Posterior cingulate gyrus (tissue), 11 donors: Measurements from ENCODE around the gene HOXA1.

Experiments
- DNase-seq, 10 donors: peaks; one replicate each; pipeline versions ENCODE4 v3.0.0 to v3.0.0-alpha.2; 2020 to 2021; ENCODE audit warnings: mixed read lengths in 3 of 10
- intact Hi-C: fragments of 100-400 bp; cut with DNase I; formaldehyde crosslinking; loops from one replicate; pipeline ENCODE4 v1.15.1; 2023

HOXA1 gene

DNA sequence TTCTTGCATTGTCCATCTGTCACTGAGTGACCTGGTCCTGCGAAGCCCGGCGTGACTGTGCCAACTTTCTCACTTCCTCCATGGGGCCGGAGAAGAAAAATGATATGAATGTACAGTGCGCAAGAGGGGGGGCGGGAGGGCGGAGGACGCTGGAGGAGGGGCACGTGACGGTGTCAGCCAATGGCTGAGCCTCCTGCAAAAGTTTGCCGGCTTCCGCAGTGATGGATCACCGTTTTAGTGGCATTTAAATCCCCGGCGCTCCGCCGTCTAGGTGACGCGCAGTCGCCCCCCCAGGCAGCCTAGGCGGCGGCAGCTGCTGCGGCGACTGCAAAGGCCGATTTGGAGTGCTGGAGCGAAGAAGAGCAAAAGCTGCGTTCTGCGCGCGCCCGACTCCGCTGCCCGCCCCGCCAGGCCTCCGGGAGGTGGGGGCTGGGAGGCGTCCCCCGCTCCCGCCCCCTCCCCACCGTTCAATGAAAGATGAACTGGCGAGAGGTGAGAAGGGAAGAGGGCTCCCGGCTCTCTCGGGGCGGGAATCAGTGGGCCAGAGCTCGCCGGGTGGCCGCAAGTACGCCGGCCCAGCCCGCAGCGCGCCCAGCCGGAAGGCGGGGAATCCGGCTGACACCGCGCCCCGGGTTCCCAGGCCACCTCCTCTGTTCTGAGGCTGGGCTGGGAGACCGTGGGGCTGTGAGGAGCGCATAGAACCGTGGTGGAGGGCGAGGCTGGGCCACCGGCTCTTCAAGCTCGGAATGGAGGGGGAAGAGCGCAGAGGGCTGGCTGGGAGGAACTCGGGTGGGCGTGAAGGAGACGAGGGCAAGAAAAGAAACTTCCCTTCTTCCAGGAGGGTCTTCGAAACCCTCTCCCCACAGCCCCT lies at the start of gene HOXA1:
Gene HOXA1, minus strand, starts transcription at position 104 of the 871 bp plus-strand sequence. Its CDS starts 88 bp downstream, at position 16.
- peak in 2 of 10 donors; percentile 28 to 64 for DNase-seq
- intact Hi-C loops, result no loop called here

DNA sequence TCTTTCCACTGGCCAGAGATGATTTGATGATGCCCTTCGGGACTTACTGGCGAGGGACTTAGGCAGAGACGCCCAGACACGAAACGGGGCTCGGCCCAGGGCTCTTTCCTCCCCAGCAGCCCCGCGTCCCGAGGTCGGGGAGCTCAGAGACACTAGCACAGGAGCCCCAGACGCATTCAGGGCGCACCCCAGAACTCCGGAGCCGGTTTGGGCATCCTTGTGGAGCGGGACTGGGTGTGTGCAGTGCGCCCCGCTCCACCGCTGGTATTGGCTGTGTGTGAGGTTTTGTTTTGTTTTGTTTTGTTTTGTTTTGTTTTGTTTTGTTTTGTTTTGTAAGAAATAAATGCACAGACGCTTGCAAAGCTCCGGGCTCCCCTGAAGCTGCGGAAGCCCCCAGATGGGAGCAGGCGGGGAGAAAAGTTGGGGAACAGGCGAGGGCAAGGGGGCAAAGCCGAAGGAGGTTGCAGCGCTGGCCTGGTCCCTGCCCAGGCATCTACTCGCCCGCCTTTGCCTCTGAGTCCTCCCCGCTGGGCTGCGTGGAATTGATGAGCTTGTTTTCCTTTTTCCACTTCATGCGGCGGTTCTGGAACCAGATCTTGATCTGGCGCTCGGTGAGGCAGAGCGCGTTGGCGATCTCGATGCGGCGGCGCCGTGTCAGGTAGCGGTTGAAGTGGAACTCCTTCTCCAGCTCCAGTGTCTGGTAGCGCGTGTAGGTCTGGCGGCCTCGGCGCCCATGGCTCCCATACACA lies 49.5 kb upstream of the HOXA1 start:
- peak in 2 of 10 donors; percentile 10 to 28 for DNase-seq

DNA sequence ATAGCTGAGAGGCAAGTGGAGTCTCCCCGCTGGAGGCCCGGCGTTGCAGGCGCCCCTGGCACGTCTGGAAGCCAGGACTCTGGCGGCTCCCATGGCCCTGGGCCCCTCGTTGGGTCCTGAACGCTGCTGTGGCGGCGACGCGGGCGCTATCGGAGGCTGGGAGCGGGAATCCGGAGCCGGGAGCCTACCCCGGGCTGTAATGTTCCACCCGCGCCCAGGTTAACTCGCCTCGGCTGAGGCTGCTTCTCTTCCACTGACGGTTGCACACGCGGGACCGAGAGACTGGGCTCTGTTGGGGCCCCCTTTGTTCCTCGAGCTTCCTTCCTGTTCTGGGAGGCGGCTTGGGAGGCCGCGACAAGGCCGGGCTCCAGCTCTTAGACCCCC lies 49.0 kb upstream of the HOXA1 start:
- intact Hi-C loops, result no loop called here
- DNase-seq, result peak in 1 of 10 donors; percentile 35

More for the DNA sequence above, 49.5 kb upstream of the HOXA1 start:
- intact Hi-C loops, result no loop called here

DNA sequence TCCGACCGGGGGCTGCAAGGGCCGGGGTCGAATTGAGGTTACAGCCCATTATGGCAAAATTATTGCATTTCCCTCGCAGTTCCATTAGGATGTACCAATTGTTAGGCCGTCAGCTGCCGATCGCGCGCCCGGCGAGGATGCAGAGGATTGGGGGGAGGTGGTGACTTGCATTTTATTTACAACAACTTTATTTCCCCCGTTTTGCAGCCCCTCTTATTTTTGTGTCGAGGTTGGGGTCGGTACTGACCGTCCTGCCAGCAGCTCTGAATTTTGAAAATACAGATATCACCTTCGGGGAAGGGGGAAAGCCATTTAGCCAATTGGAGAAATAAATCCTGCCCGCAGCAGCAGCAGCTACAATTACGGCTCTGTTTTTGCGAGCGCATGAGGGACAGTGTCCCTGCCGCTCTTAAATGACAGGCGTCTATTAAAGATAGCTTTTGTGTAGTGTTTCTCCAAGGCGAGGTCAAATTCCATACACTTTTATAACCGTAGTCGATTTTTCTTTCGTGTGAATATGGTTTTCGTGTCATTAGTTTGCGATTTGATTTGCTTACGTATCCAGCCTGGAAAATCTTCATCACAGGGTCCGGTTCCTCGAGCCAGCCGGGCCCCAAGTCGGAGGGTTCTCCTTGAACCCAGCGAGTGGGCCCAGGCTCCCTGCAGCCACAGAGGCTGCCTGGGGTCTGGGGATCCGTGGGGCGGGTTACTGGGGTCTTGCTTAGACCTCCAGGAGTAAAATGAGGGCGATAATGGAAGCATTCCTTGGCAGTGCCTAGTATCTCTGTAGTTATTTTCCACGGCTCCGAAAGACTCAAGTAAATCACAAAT lies 48.4 kb upstream of the HOXA1 start:
- DNase-seq, result peak in 1 of 10 donors; percentile 52
- intact Hi-C loops, result no loop called here

DNA sequence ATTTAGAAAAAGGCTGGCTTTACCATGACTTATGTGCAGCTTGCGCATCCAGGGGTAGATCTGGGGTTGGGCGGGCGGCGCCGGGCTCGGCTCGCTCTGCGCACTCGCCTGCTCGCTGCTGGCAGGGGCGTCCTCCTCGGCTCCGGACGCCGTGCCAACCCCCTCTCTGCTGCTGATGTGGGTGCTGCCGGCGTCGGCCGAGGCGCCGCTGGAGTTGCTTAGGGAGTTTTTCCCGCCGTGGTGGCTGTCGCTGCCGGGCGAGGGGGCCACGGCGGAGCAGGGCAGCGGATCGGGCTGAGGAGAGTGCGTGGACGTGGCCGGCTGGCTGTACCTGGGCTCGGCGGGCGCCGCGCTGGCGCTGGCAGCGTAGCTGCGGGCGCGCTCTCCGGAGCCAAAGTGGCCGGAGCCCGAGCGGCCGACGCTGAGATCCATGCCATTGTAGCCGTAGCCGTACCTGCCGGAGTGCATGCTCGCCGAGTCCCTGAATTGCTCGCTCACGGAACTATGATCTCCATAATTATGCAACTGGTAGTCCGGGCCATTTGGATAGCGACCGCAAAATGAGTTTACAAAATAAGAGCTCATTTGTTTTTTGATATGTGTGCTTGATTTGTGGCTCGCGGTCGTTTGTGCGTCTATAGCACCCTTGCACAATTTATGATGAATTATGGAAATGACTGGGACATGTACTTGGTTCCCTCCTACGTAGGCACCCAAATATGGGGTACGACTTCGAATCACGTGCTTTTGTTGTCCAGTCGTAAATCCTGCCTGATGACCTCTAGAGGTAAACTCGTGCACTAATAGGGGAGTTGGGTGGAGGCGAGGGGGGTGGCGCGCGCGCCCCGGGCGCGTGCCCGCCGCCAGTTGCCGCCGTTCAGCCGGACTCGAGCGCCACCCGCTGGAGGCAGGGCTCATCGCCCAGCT lies 47.5 kb upstream of the HOXA1 start, which contains the start of gene HOXA5:
Gene HOXA5, minus strand, starts transcription at position 659 of the 927 bp plus-strand sequence. Its CDS starts 74 bp downstream, at position 585.
- intact Hi-C loops, result no loop called here
- DNase-seq, result peak in 1 of 10 donors; percentile 64

GRCh38 chr7:27142580-27143022 lies 46.8 kb upstream of the HOXA1 start:
- intact Hi-C loops, result no loop called here
- peak in 1 of 10 donors; percentile 35 for DNase-seq

GRCh38 chr7:27141923-27142579 lies 46.3 kb upstream of the HOXA1 start:
- peak in 1 of 10 donors; percentile 31 for DNase-seq
- intact Hi-C loops, result no loop called here

DNA sequence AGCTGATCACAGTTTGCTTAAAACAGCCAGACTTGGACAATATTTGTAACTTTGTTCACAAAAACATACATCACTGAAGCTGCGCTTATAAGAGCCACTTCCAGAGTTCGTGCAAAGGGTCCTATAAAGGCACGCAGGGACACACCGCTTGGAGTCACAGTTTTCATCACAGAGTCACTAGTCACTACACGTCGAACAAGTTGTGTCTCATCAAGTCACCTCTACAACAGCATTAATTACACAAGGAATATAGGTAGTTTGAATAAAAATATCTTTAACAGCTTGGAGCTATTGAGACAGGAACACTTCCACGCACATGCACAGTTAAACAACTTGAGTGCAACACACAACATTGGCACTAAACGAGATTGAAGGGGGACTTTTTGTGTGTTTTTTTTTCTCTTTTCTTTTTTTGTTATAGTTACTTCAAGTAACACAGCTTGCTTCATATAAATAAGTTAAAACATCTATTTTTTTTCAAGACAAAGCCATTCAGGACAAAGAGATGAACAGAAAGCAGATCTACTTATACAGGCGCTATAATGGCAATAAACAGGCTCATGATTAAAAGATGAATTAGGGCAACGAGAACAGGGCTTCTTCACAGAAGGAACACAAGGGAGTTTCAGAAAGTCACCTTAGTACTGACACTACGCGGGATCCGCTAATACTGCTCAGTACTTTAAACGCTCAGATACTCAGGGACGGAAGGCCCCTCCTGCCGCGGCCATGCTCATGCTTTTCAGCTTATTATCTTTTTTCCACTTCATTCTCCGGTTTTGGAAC lies 45.5 kb upstream of the HOXA1 start:
- intact Hi-C loops, result no loop called here
- peak in 1 of 10 donors; percentile 4 for DNase-seq

GRCh38 chr7:27140126-27140857 lies 44.5 kb upstream of the HOXA1 start:
- intact Hi-C loops, result no loop called here
- DNase-seq, result peak in 1 of 10 donors; percentile 5

- DNase-seq, result peak in 2 of 10 donors; percentile 56 to 74
- intact Hi-C loops, result no loop called here
Observed at GRCh38 chr7:27139334-27140125, 43.7 kb upstream of the HOXA1 start.

GRCh38 chr7:27138985-27139333 lies 43.2 kb upstream of the HOXA1 start:
- no peak for DNase-seq

DNA sequence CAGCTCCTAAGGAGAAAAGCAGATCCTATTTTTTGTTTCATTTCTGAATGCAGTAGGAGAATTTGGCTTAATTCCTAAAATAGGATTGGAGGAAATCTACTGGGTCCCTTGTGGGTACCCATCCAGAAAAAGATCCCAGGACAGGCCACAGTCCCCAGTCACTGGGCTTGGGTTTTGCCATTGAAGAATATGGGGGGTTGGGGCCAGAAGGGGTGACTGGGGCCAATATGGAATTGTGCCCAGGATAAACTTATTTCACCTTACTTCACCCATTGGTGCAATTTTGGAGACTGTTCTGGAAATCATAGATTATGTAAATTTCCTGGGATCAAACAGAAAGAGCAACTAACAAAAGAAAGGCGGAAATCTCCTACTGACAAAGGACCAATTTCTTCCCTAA lies 42.7 kb upstream of the HOXA1 start:
- DNase-seq, result no peak
- intact Hi-C loops, result no loop called here

More at GRCh38 chr7:27138985-27139333, 43.2 kb upstream of the HOXA1 start:
- intact Hi-C loops, result no loop called here

GRCh38 chr7:27137640-27138315 lies 42.0 kb upstream of the HOXA1 start:
- intact Hi-C loops, result no loop called here
- no peak for DNase-seq

GRCh38 chr7:27134392-27134791 lies 38.6 kb upstream of the HOXA1 start:
- intact Hi-C loops, result no loop called here
- no peak for DNase-seq

DNA sequence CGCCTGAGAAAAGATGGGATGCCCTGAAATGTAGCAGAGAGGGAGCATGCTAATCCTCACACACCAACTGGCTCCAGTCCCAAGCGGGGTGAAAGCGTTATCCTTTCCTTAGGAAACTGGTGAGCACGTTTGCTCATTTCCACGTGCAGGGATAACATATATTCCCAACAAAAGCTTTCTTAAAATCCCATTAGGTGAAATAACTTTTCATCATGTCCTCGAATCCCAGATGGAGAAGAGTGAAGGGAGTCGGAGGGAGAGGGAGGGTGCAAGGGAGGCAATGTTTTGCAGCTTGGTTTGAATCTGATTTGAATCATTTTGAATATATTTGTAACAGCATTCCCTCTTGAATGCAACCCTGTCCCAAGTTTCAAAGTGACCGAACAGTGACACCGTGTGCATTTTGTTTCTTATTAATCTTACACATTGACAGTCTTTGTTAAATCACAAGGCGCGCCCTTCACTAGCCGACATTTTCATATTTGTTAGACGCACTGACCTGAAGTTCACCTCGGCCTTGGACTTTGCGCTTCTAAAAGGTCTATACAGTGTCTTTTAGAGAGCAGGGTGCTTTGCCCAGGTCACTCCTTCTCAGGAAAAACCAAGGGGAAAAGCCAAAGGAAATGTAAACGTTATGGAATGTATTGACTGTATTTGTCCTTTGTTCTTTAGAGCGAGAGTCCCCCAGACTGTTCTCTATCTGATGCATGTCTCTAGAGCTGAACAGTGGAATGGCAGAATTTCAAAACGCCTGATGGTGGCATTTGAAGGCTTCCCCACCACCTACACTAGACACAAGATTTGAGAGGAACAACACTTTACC lies 37.8 kb upstream of the HOXA1 start:
- intact Hi-C loops, result no loop called here
- DNase-seq, result peak in 1 of 10 donors; percentile 18
